Smooth muscle cell (in vitro differentiated cells): ENCODE results near the gene DCAF17. TPM values are rescaled to one million over a fixed set of nuclear protein-coding genes. Genes with fewer than 3 reads are reported as not detected.

Source experiments
- DNase-seq: peaks from one replicate; lab custom pipeline; 2025; ENCODE audit not compliant: unreplicated experiment; lab: John Stamatoyannopoulos, UW
- H2AFZ ChIP-seq: fragments of 200-600 bp; sonication (generic); 2 replicates; pipeline ENCODE4 v1.6.0; 2016; ENCODE audit warnings: antibody characterized with exemption, low read depth, mild to moderate bottlenecking
- H3F3A ChIP-seq: fragments of 200-600 bp; sonication (generic); 2 replicates; pipeline ENCODE4 v1.6.0; 2017; ENCODE audit warnings: antibody characterized with exemption, low read depth
- H3K27ac ChIP-seq: fragments of 200-600 bp; sonication (generic); 2 replicates; pipeline ENCODE4 v1.5.1; 2016; ENCODE audit warnings: low read depth, mild to moderate bottlenecking
- H3K27me3 ChIP-seq: fragments of 200-600 bp; sonication (generic); 2 replicates; pipeline ENCODE4 v1.6.1; 2016; ENCODE audit warnings: low read depth, mild to moderate bottlenecking
- H3K36me3 ChIP-seq: fragments of 200-600 bp; sonication (generic); 2 replicates; pipeline ENCODE4 v1.5.1; 2016; ENCODE audit warnings: low read depth
- H3K4me1 ChIP-seq: fragments of 200-600 bp; sonication (generic); 2 replicates; pipeline ENCODE4 v1.5.1; 2016; ENCODE audit warnings: low read depth
- H3K4me2 ChIP-seq: fragments of 200-600 bp; sonication (generic); 2 replicates; pipeline ENCODE4 v1.6.0; 2016; ENCODE audit warnings: mild to moderate bottlenecking
- H3K4me3 ChIP-seq: fragments of 200-600 bp; sonication (generic); 2 replicates; pipeline ENCODE4 v1.5.1; 2016; ENCODE audit warnings: mild to moderate bottlenecking
- H3K79me2 ChIP-seq: fragments of 200-600 bp; sonication (generic); 2 replicates; pipeline ENCODE4 v1.6.0; 2016; ENCODE audit warnings: low read depth, mild to moderate bottlenecking
- H3K9ac ChIP-seq: fragments of 200-600 bp; sonication (generic); 2 replicates; pipeline ENCODE4 v1.6.0; 2016; ENCODE audit warnings: low read depth
- H3K9me3 ChIP-seq: fragments of 200-600 bp; sonication (generic); replicated peaks from 2 replicates; pipeline ENCODE4 v1.5.1; 2016; ENCODE audit warnings: low read depth
- H4K20me1 ChIP-seq: fragments of 200-600 bp; sonication (generic); 2 replicates; pipeline ENCODE4 v1.6.0; 2016; ENCODE audit warnings: low read depth
- WGBS: methylation state at CpG from one replicate; pipeline ENCODE4 v1.1.7; 2016; ENCODE audit warnings: low lambda C conversion rate; 5-methylcytosine and 5-hydroxymethylcytosine counted together
- polyA plus RNA-seq: library from polyadenylated mRNA; unstranded; fragments of >200 nt; fragmentation: Nextera tagmentation; extraction: Ambion mirVana; gene quantifications from 2 replicates; pipeline ENCODE4 v1.2.1, GENCODE V29; 2016
- total RNA-seq: library from RNA; depleted of rRNA; stranded (reverse); fragments of >200 nt; gene quantifications from 2 replicates; pipeline ENCODE4 v1.2.3, GENCODE V29; 2014
- TF ChIP-seq, protein P1 (sequence below): fragments of 200-600 bp; sonication (generic); IDR thresholded peaks from 2 replicates; pipeline ENCODE4 v1.5.1; 2017; ENCODE audit warnings: borderline replicate concordance, mild to moderate bottlenecking, antibody characterized with exemption; ENCODE audit not compliant: insufficient read depth, poor library complexity, severe bottlenecking

The DCAF17 gene
- total and polyA plus RNA-seq, 2 experiments from 2014 or later: 4.3 to 17.2 TPM

DNA sequence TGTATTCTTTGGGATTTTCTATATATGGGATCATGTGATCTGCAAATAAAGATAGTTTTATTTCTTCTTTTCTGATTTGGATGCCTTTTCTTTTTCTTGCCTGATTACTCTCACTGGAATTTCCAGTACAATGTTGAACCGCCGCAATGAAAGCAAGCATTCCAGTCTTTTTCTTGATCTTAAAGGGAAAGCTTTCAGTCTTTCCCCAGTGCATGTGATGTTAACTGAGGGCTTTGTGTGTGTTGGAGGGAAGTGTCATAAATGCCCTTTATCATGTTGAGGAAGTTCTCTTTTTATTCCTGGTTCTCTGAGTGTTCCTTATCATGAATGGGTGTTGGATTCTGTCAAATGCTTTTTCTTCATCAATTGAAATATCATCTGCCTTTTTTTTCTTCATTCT, 71.3 kb downstream of the DCAF17 start:
- Histone ChIP-seq H4K20me1 (no peaks in the 10 kb centered on the region), H3F3A (no peaks in the 10 kb centered on the region), H3K9ac (no peak overlapping the region), H3K79me2 (no peaks in the 10 kb centered on the region), H3K4me2 (no peak overlapping the region), H3K9me3 (no peaks in the 10 kb centered on the region), H2AFZ (peak overlapping the region; percentile 59), H3K4me1 (no peaks in the 10 kb centered on the region), H3K4me3 (no peak overlapping the region), H3K36me3 (no peaks in the 10 kb centered on the region), H3K27ac (no peak overlapping the region), H3K27me3 (peaks cover 10% of the 10 kb centered on the region)
- no peak for DNase-seq
- TF ChIP-seq, protein P1, sequence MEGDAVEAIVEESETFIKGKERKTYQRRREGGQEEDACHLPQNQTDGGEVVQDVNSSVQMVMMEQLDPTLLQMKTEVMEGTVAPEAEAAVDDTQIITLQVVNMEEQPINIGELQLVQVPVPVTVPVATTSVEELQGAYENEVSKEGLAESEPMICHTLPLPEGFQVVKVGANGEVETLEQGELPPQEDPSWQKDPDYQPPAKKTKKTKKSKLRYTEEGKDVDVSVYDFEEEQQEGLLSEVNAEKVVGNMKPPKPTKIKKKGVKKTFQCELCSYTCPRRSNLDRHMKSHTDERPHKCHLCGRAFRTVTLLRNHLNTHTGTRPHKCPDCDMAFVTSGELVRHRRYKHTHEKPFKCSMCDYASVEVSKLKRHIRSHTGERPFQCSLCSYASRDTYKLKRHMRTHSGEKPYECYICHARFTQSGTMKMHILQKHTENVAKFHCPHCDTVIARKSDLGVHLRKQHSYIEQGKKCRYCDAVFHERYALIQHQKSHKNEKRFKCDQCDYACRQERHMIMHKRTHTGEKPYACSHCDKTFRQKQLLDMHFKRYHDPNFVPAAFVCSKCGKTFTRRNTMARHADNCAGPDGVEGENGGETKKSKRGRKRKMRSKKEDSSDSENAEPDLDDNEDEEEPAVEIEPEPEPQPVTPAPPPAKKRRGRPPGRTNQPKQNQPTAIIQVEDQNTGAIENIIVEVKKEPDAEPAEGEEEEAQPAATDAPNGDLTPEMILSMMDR: no peak
- 12% methylated on average over 2 of the region's 2 CpGs for WGBS

DNA sequence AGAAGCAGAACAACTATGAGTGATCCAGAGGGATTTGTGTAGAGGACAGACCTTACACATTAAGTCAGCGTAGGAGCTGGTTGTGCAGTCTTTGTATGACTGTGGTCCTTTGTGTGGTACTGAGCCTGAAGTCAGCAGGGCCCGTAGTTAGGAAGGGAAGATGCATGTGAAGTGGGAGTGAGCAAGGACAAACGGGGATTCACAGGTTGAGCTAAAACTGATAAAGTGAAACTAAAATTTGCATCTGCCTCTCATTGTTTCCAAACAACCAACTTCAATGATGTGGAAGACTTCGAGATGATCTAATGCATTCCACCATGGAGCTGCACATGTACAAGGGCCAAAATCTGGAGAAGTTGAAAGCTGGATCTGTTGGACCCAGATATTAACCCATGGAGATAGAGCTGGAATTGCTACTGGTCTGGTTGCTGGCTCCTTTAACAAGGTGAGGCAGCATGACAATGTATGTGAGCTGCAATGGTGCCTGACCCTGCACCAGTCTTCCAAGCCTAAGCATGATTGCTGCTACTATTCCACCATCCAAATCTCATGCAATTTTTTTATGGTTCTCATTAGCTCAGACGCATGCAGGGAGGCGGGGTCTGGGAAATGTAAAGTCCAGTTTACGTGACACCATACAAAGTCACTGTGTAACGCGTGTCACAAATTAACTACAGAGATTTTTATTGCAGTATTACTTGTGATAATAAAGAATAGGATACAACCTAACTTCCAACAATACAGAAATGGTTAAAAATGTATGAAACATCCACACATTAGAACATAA, 76.1 kb downstream of the DCAF17 start:
- no peak for DNase-seq
- TF ChIP-seq, protein P1: no peak
- no peak overlapping the region for H3K9ac ChIP-seq
- H3K27ac ChIP-seq: no peak overlapping the region
- 89% methylated on average over 9 of the region's 9 CpGs for WGBS
- no peaks in the 10 kb centered on the region for H3K9me3 ChIP-seq
- H3F3A ChIP-seq: no peaks in the 10 kb centered on the region
- H3K4me2 ChIP-seq: no peak overlapping the region
- no peak overlapping the region for H3K4me3 ChIP-seq
- H3K79me2 ChIP-seq: no peaks in the 10 kb centered on the region
- no peaks in the 10 kb centered on the region for H3K4me1 ChIP-seq
- no peaks in the 10 kb centered on the region for H3K36me3 ChIP-seq
- H3K27me3 ChIP-seq: peaks cover 10% of the 10 kb centered on the region
- H2AFZ ChIP-seq: no peak overlapping the region
- H4K20me1 ChIP-seq: no peaks in the 10 kb centered on the region

DNA sequence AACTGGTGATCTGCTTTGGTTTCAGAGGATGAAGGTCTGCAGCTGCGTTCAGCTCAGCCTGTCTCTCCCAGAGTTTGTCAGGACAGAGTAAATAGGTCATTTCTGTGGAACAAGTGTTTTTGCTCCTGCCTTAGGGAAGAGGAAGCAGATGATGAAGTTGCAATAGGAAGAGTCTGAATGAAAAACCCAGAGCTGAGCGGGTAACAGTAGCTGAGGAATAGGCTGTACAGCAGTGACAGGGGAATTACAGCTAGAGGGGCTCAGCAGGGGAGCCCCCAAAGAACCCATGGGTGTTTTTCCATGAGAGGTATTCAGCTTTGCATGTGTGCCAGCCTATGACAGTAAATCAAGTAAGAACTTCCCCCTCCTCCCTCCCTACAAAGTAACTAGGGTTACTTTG, 78.0 kb downstream of the DCAF17 start:
- no peaks in the 10 kb centered on the region for H4K20me1 ChIP-seq
- TF ChIP-seq, protein P1: no peak
- 98% methylated on average over 2 of the region's 2 CpGs for WGBS
- no peaks in the 10 kb centered on the region for H3F3A ChIP-seq
- no peak for DNase-seq
- H3K36me3 ChIP-seq: no peaks in the 10 kb centered on the region
- H3K9ac ChIP-seq: no peak overlapping the region
- H3K79me2 ChIP-seq: no peaks in the 10 kb centered on the region
- no peak overlapping the region for H2AFZ ChIP-seq
- H3K27me3 ChIP-seq: peaks cover 10% of the 10 kb centered on the region
- no peaks in the 10 kb centered on the region for H3K4me1 ChIP-seq
- H3K4me2 ChIP-seq: no peak overlapping the region
- no peak overlapping the region for H3K27ac ChIP-seq
- H3K9me3 ChIP-seq: no peaks in the 10 kb centered on the region
- H3K4me3 ChIP-seq: no peak overlapping the region
